ENCODE results near the gene GNA12. TPM values are rescaled to one million over a fixed set of nuclear protein-coding genes. Genes with fewer than 3 reads are reported as not detected.
"Not testable (repeated sequence)": the region's sequence is repeated elsewhere in the genome, so short reads cannot be mapped to it uniquely, and the experiment has no call there.

GNA12 gene
- total RNA-seq, 1 experiment from 2014 or later, result 15.0 TPM

DNA sequence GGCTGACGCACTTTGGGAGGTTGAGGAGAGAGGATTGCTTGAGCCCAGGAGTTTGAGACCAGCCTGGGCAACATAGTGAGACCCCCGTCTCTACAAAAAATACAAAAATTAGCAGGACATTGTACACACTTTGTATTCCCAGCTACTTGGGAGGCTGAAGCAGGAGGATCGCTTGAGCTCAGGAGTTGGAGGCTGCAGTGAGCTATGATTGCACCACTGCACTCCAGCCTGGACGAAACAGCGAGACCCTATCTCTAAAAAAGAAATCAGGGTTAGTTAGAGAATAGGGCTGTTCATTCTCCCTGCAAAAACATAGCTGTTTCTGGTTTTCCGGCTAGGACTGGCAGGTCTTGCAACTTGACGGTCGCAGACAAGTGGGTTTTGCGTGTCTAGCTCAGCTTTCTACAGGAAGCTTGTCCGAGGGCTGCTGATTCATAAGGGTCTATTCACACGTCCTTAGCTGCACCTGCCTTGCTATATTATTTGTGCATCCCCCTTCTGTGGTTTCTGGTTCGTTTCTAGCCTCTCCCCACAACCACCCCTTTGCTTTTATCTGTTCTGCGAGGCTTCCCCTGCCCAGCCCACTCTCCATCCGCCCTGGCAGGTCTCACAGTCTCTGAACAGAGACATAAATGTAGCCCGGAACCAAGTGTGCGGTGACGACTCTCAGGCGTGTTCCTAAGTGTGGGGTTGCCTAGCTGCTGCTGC is 145.4 kb downstream of the GNA12 start:
- Histone ChIP-seq H3K9ac (ENCODE audit: low read length) (no peak overlapping the region), H3K27me3 (ENCODE audit: low read length) (no peaks in the 10 kb centered on the region), H2AFZ (ENCODE audit: low read length) (no peak overlapping the region), H3K9me2 (replicated peaks; ENCODE audit: low read length) (no peaks in the 10 kb centered on the region), H3K4me2 (ENCODE audit: low read length) (peak overlapping the region; percentile 44; the same call in 1 of the 2 replicates), H3K4me1 (ENCODE audit: insufficient read depth, low read length) (no peaks in the 10 kb centered on the region), H3K9me3 (ENCODE audit: low read length) (no peaks in the 10 kb centered on the region), H3K4me3 (ENCODE audit: low read length) (no peak overlapping the region), H3K27ac (ENCODE audit: low read length) (no peak overlapping the region), H3F3A (ENCODE audit: low read length, unreplicated experiment) (no peaks in the 10 kb centered on the region), H3K36me3 (ENCODE audit: low read depth, low read length) (no peaks in the 10 kb centered on the region), H4K20me1 (ENCODE audit: low read length) (no peaks in the 10 kb centered on the region), H3K79me2 (ENCODE audit: low read length) (no peaks in the 10 kb centered on the region)
- intact Hi-C loops (cut with micrococcal nuclease), result no loop called here
- ATAC-seq (peak; percentile 44), DNase-seq (peak; percentile 17)
- CTCF ChIA-PET, result interaction anchor here (1.1 kb wide), 1 partner anchor 247 kb away, joined by 3 read pairs; no protein-coding TSS in a partner anchor
- TF ChIP-seq EZH2 (IDR thresholded peaks at IDR 0.05; ENCODE audit: low read length, unreplicated experiment), result no peak
- TF ChIP-seq EZH2phosphoT487 (IDR thresholded peaks at IDR 0.05; ENCODE audit: borderline replicate concordance, low read length), result no peak
- TF ChIP-seq, protein P1, sequence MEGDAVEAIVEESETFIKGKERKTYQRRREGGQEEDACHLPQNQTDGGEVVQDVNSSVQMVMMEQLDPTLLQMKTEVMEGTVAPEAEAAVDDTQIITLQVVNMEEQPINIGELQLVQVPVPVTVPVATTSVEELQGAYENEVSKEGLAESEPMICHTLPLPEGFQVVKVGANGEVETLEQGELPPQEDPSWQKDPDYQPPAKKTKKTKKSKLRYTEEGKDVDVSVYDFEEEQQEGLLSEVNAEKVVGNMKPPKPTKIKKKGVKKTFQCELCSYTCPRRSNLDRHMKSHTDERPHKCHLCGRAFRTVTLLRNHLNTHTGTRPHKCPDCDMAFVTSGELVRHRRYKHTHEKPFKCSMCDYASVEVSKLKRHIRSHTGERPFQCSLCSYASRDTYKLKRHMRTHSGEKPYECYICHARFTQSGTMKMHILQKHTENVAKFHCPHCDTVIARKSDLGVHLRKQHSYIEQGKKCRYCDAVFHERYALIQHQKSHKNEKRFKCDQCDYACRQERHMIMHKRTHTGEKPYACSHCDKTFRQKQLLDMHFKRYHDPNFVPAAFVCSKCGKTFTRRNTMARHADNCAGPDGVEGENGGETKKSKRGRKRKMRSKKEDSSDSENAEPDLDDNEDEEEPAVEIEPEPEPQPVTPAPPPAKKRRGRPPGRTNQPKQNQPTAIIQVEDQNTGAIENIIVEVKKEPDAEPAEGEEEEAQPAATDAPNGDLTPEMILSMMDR (conservative IDR thresholded peaks at IDR 0.05; ENCODE audit: low read depth, low read length), result no peak
- no TSS peak for BruUV-seq (replicated peaks)
- POLR2A ChIA-PET (ENCODE audit: unreplicated experiment), result no interaction called here

DNA sequence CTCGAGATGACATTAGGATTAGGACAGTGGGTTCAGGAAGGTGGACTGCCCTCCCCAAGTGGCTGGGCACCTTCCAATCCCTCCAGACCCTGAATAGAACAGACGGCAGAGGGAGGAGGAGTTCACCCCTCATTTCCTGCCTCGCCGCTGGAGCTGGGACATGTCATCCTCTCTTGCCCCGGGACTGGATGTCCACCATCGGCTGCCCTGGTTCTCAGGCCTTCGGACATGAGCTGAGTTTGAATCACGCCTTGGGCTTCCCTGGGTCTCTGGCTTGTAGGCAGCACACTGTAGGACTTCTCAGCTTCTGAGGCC is 150.0 kb downstream of the GNA12 start:
- ATAC-seq; H3F3A ChIP-seq (ENCODE audit: low read length, unreplicated experiment); BruUV-seq (replicated peaks); H2AFZ ChIP-seq (ENCODE audit: low read length); intact Hi-C loops (cut with micrococcal nuclease); H3K4me3 ChIP-seq (ENCODE audit: low read length); DNase-seq; H4K20me1 ChIP-seq (ENCODE audit: low read length); H3K27me3 ChIP-seq (ENCODE audit: low read length); H3K9ac ChIP-seq (ENCODE audit: low read length); H3K4me1 ChIP-seq (ENCODE audit: insufficient read depth, low read length); H3K4me2 ChIP-seq (ENCODE audit: low read length); H3K36me3 ChIP-seq (ENCODE audit: low read depth, low read length); H3K79me2 ChIP-seq (ENCODE audit: low read length); POLR2A ChIA-PET (ENCODE audit: unreplicated experiment); H3K27ac ChIP-seq (ENCODE audit: low read length); H3K9me2 ChIP-seq (replicated peaks; ENCODE audit: low read length); H3K9me3 ChIP-seq (ENCODE audit: low read length): not testable (repeated sequence)
- CTCF ChIA-PET, result interaction anchor here (0.6 kb wide), 1 partner anchor 24 kb away, joined by 3 read pairs; no protein-coding TSS in a partner anchor

DNA sequence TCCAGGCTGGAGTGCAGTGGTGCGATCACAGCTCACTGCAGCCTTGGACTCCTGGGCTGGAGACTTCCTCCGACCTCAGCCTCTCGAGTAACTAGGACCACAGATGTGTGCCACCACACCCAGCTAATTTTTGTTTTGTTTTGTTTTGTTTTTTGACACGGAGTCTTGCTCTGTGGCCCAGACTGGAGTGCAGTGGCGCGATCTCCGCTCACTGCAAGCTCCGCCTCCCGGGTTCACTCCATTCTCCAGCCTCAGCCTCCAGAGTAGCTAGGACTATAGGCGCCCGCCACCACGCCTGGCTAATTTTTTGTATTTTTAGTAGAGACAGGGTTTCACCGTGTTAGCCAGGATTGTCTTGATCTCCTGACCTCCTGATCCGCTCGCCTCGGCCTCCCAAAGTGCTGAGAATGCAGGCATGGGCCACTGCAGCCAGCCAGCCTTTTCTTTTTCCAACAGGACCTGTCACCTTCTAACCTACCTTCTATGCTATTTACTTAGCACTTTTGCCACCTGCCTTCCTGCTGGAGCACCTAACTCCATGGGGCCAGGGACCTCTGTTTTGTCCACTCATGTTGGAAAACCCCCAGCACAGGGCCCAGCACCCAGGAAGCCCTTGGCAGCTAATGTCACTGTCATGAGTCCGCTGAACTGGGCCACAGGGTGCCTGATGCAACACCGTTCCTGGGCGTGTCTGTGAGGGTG is 150.5 kb downstream of the GNA12 start:
- H3K27ac ChIP-seq (ENCODE audit: low read length); H3K9me3 ChIP-seq (ENCODE audit: low read length); BruUV-seq (replicated peaks); H3K36me3 ChIP-seq (ENCODE audit: low read depth, low read length); H3K9ac ChIP-seq (ENCODE audit: low read length); H4K20me1 ChIP-seq (ENCODE audit: low read length); H2AFZ ChIP-seq (ENCODE audit: low read length); H3F3A ChIP-seq (ENCODE audit: low read length, unreplicated experiment); H3K4me1 ChIP-seq (ENCODE audit: insufficient read depth, low read length); H3K27me3 ChIP-seq (ENCODE audit: low read length); H3K4me3 ChIP-seq (ENCODE audit: low read length); H3K79me2 ChIP-seq (ENCODE audit: low read length); POLR2A ChIA-PET (ENCODE audit: unreplicated experiment); ATAC-seq; intact Hi-C loops (cut with micrococcal nuclease); DNase-seq; H3K4me2 ChIP-seq (ENCODE audit: low read length); H3K9me2 ChIP-seq (replicated peaks; ENCODE audit: low read length): not testable (repeated sequence)
- CTCF ChIA-PET, result interaction anchor here (0.6 kb wide), 1 partner anchor 25 kb away, joined by 3 read pairs; no protein-coding TSS in a partner anchor

Data from PC-3 (cell line).